Endothelial cell (in vitro differentiated cells): ENCODE measurements around the gene GRID1. TPM values are rescaled to one million over a fixed set of nuclear protein-coding genes. Genes with fewer than 3 reads are reported as not detected.

Experiments
- DNase-seq: peaks from one replicate; pipeline ENCODE4 v3.0.0; 2021; ENCODE audit warnings: low spot score
- H3K27ac Mint-ChIP-seq: one replicate; pipeline ENCODE4 v1.8.0; 2021; ENCODE audit warnings: mixed read lengths, inconsistent platforms; ENCODE audit not compliant: unreplicated experiment
- H3K27me3 Mint-ChIP-seq: one replicate; pipeline ENCODE4 v1.8.0; 2021; ENCODE audit warnings: mild to moderate bottlenecking, moderate library complexity, mixed read lengths, inconsistent platforms; ENCODE audit not compliant: unreplicated experiment
- H3K36me3 Mint-ChIP-seq: one replicate; pipeline ENCODE4 v1.8.0; 2021; ENCODE audit warnings: mild to moderate bottlenecking, low read depth, mixed read lengths, inconsistent platforms; ENCODE audit not compliant: unreplicated experiment
- H3K4me1 Mint-ChIP-seq: one replicate; pipeline ENCODE4 v1.8.0; 2021; ENCODE audit warnings: mild to moderate bottlenecking, mixed read lengths, inconsistent platforms; ENCODE audit not compliant: unreplicated experiment
- H3K4me3 Mint-ChIP-seq: one replicate; pipeline ENCODE4 v1.8.0; 2021; ENCODE audit warnings: mild to moderate bottlenecking, mixed read lengths, inconsistent platforms; ENCODE audit not compliant: unreplicated experiment
- H3K9me3 Mint-ChIP-seq: one replicate; pipeline ENCODE4 v1.8.0; 2021; ENCODE audit warnings: mixed read lengths, inconsistent platforms; ENCODE audit not compliant: unreplicated experiment
- CTCF ChIP-seq: fragments of 200-600 bp; sonication (generic); IDR thresholded peaks from one replicate; pipeline ENCODE4 v1.5.0; 2021; ENCODE audit warnings: antibody characterized with exemption; ENCODE audit not compliant: unreplicated experiment
- total RNA-seq: library from RNA; stranded (reverse); fragmentation: NEBNext Ultra II Directional; extraction: Animal tissue kit (Norgen Biotek cat#: 25700); gene quantifications from one replicate; pipeline ENCODE4 v1.2.1, GENCODE V29; 2021; ENCODE audit not compliant: unreplicated experiment

Gene GRID1
- total RNA-seq, 1 donor from 2014 or later = 0.26 TPM

- DNase-seq = no peak
- Mint-ChIP-seq H3K36me3 (no peaks in the 10 kb centered on the region), H3K9me3 (no peaks in the 10 kb centered on the region), H3K4me3 (no peak overlapping the region), H3K27me3 (peaks cover 38% of the 10 kb centered on the region), H3K27ac (no peak overlapping the region), H3K4me1 (peaks cover 10% of the 10 kb centered on the region)
- TF ChIP-seq CTCF = no peak
These were observed 232 bp upstream of the GRID1 start for GRCh38 chr10:86366902-86367151.

GRCh38 chr10:86365346-86366032 is 1.1 kb downstream of the GRID1 start:
- H3K36me3 Mint-ChIP-seq = no peaks in the 10 kb centered on the region
- TF ChIP-seq CTCF = no peak
- H3K27ac Mint-ChIP-seq = no peak overlapping the region
- no peak for DNase-seq
- peaks cover 35% of the 10 kb centered on the region for H3K27me3 Mint-ChIP-seq
- no peaks in the 10 kb centered on the region for H3K9me3 Mint-ChIP-seq
- peaks cover 10% of the 10 kb centered on the region for H3K4me1 Mint-ChIP-seq
- H3K4me3 Mint-ChIP-seq = peak overlapping the region; percentile 85

GRCh38 chr10:86364491-86365345 is 1.9 kb downstream of the GRID1 start:
- TF ChIP-seq CTCF = no peak
- DNase-seq = peak; percentile 52
- Mint-ChIP-seq H3K9me3 (no peaks in the 10 kb centered on the region), H3K4me1 (peaks cover 10% of the 10 kb centered on the region), H3K4me3 (no peak overlapping the region), H3K27me3 (peaks cover 35% of the 10 kb centered on the region), H3K27ac (no peak overlapping the region), H3K36me3 (no peaks in the 10 kb centered on the region)

- Mint-ChIP-seq H3K36me3 (no peaks in the 10 kb centered on the region), H3K4me3 (no peak overlapping the region), H3K4me1 (peaks cover 10% of the 10 kb centered on the region), H3K27me3 (peaks cover 31% of the 10 kb centered on the region), H3K27ac (no peak overlapping the region), H3K9me3 (no peaks in the 10 kb centered on the region)
- DNase-seq = no peak
- no peak for TF ChIP-seq CTCF
These were observed 2.6 kb downstream of the GRID1 start for GRCh38 chr10:86363833-86364490.
